Measurements from ENCODE around the gene TTLL9. TPM values are rescaled to one million over a fixed set of nuclear protein-coding genes. Genes with fewer than 3 reads are reported as not detected.

Gene TTLL9
- total and polyA plus RNA-seq, 2 of the 13 experiments (the other 11 are each of a cell fraction or from before 2014, with no cell fraction given) = not detected

DNA sequence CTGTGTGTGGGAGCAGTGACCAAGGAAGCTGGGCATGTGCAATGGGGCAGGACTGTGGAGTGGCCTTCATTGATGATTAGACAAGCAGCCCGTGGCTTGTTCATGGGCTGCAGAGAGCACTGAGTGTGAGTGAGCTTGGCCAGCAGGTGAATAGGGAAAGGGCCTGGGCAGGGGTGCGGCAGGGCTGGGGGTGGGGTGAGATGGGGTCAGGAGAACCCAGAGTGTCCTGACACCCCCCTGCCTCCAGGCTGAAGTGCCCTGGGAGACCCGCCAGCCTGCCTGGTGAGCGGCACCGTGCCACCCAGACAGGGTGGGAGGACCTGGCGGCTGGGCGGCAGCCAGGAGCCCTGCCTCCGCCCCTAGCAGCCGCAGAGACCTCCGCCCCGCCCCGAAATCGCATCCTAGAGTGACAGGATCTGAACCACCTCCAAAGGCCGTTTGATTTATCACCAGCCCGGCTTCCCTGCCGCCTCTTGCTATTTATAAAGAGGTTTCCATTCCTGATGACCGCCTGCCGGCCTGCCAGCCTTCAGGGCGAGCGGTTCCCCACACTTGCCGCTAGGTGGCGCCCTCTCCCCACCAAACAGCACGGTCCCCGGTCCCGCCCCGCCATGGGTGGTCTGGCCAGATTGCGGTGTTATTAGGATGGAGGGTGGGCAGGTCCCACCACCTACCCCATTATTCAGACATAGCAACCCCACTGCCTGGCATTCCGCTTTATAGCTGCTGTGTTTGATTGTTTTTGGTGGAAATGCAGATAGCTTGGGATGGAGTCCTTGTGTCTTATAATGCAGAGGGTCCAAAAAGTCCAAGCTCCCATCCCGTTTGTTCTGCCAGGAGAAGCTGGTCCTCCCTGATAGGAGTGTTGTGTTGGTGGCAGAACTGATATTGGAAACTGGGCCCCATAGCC, 47.8 kb upstream of the TTLL9 start (continued):
- peak; percentile 57; the same call in 1 of the 2 replicates for TF ChIP-seq ZNF350 (CRISPR knock-in tag; IDR thresholded peaks at IDR 0.05; ENCODE audit: borderline replicate concordance, low read depth)
- TF ChIP-seq ZIK1 (CRISPR knock-in tag; IDR thresholded peaks at IDR 0.05; ENCODE audit: borderline replicate concordance, low read depth) = 0 out of 2 replicates have a peak, but pooled peaks have one; percentile 34
- TF ChIP-seq YEATS2 (CRISPR knock-in tag; IDR thresholded peaks at IDR 0.05; ENCODE audit: borderline replicate concordance) = 0 out of 2 replicates have a peak, but pooled peaks have one; percentile 52
- 0 out of 2 replicates have a peak, but pooled peaks have one; percentile 14 for TF ChIP-seq ZNF501 (CRISPR knock-in tag; IDR thresholded peaks at IDR 0.05)
- peak; percentile 81 for TF ChIP-seq SMC3 (IDR thresholded peaks at IDR 0.05; ENCODE audit: low read length)
- TF ChIP-seq U2AF1 (optimal IDR thresholded peaks at IDR 0.05; ENCODE audit: low read depth, low read length) = peak; percentile 64
- peak; percentile 42; the same call in 1 of the 2 replicates for TF ChIP-seq GABPB1 (CRISPR knock-in tag; IDR thresholded peaks at IDR 0.05)
- no peak for TF ChIP-seq ATRX (CRISPR knock-in tag; IDR thresholded peaks at IDR 0.05; ENCODE audit: borderline replicate concordance)
- TF ChIP-seq, protein P1, sequence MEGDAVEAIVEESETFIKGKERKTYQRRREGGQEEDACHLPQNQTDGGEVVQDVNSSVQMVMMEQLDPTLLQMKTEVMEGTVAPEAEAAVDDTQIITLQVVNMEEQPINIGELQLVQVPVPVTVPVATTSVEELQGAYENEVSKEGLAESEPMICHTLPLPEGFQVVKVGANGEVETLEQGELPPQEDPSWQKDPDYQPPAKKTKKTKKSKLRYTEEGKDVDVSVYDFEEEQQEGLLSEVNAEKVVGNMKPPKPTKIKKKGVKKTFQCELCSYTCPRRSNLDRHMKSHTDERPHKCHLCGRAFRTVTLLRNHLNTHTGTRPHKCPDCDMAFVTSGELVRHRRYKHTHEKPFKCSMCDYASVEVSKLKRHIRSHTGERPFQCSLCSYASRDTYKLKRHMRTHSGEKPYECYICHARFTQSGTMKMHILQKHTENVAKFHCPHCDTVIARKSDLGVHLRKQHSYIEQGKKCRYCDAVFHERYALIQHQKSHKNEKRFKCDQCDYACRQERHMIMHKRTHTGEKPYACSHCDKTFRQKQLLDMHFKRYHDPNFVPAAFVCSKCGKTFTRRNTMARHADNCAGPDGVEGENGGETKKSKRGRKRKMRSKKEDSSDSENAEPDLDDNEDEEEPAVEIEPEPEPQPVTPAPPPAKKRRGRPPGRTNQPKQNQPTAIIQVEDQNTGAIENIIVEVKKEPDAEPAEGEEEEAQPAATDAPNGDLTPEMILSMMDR (CRISPR knock-in tag; IDR thresholded peaks at IDR 0.05) = peak; percentile 100
- TF ChIP-seq, protein P2, sequence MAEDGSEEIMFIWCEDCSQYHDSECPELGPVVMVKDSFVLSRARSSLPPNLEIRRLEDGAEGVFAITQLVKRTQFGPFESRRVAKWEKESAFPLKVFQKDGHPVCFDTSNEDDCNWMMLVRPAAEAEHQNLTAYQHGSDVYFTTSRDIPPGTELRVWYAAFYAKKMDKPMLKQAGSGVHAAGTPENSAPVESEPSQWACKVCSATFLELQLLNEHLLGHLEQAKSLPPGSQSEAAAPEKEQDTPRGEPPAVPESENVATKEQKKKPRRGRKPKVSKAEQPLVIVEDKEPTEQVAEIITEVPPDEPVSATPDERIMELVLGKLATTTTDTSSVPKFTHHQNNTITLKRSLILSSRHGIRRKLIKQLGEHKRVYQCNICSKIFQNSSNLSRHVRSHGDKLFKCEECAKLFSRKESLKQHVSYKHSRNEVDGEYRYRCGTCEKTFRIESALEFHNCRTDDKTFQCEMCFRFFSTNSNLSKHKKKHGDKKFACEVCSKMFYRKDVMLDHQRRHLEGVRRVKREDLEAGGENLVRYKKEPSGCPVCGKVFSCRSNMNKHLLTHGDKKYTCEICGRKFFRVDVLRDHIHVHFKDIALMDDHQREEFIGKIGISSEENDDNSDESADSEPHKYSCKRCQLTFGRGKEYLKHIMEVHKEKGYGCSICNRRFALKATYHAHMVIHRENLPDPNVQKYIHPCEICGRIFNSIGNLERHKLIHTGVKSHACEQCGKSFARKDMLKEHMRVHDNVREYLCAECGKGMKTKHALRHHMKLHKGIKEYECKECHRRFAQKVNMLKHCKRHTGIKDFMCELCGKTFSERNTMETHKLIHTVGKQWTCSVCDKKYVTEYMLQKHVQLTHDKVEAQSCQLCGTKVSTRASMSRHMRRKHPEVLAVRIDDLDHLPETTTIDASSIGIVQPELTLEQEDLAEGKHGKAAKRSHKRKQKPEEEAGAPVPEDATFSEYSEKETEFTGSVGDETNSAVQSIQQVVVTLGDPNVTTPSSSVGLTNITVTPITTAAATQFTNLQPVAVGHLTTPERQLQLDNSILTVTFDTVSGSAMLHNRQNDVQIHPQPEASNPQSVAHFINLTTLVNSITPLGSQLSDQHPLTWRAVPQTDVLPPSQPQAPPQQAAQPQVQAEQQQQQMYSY (CRISPR knock-in tag; IDR thresholded peaks at IDR 0.05) = no peak
- TF ChIP-seq, protein P3, sequence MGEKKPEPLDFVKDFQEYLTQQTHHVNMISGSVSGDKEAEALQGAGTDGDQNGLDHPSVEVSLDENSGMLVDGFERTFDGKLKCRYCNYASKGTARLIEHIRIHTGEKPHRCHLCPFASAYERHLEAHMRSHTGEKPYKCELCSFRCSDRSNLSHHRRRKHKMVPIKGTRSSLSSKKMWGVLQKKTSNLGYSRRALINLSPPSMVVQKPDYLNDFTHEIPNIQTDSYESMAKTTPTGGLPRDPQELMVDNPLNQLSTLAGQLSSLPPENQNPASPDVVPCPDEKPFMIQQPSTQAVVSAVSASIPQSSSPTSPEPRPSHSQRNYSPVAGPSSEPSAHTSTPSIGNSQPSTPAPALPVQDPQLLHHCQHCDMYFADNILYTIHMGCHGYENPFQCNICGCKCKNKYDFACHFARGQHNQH (CRISPR knock-in tag; IDR thresholded peaks at IDR 0.05) = peak; percentile 46; the same call in 1 of the 2 replicates
- TF ChIP-seq ZC3H4 (CRISPR knock-in tag; IDR thresholded peaks at IDR 0.05; ENCODE audit: borderline replicate concordance) = no peak
- no peak for TF ChIP-seq PTBP1 (IDR thresholded peaks at IDR 0.05; ENCODE audit: low read depth, low read length, poor library complexity, severe bottlenecking)
- TF ChIP-seq, protein P4, sequence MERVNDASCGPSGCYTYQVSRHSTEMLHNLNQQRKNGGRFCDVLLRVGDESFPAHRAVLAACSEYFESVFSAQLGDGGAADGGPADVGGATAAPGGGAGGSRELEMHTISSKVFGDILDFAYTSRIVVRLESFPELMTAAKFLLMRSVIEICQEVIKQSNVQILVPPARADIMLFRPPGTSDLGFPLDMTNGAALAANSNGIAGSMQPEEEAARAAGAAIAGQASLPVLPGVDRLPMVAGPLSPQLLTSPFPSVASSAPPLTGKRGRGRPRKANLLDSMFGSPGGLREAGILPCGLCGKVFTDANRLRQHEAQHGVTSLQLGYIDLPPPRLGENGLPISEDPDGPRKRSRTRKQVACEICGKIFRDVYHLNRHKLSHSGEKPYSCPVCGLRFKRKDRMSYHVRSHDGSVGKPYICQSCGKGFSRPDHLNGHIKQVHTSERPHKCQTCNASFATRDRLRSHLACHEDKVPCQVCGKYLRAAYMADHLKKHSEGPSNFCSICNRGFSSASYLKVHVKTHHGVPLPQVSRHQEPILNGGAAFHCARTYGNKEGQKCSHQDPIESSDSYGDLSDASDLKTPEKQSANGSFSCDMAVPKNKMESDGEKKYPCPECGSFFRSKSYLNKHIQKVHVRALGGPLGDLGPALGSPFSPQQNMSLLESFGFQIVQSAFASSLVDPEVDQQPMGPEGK (CRISPR knock-in tag; IDR thresholded peaks at IDR 0.05) = peak; percentile 27; the same call in 1 of the 2 replicates
- TF ChIP-seq NFKBIZ (CRISPR knock-in tag; IDR thresholded peaks at IDR 0.05) = no peak
- 0 out of 2 replicates have a peak, but pooled peaks have one; percentile 55 for TF ChIP-seq ZNF138 (CRISPR knock-in tag; IDR thresholded peaks at IDR 0.05; ENCODE audit: low read depth)
- TF ChIP-seq RBM39 (IDR thresholded peaks at IDR 0.05; ENCODE audit: low read depth, low read length, poor library complexity, severe bottlenecking) = peak; percentile 35
- 0 out of 2 replicates have a peak, but pooled peaks have one; percentile 60 for TF ChIP-seq ZNF547 (CRISPR knock-in tag; IDR thresholded peaks at IDR 0.05)
- TF ChIP-seq SP1 (IDR thresholded peaks at IDR 0.05) = no peak
- TF ChIP-seq SP1 (CRISPR knock-in tag; IDR thresholded peaks at IDR 0.05) = peak; percentile 75

All from HepG2 (cell line).